HEK293 (cell line): ENCODE measurements around the gene DHFR.

Experiments
- CTCF ChIA-PET: fragments of 350-600 bp; formaldehyde crosslinking; extraction: SDS; loops from one replicate; lab custom pipeline; 2021; ENCODE audit warnings: antibody characterized with exemption; lab: Yijun Ruan, JAX
- POLR2A ChIA-PET: fragments of 300-600 bp; formaldehyde crosslinking; extraction: SDS; loops from one replicate; lab custom pipeline; 2020; ENCODE audit warnings: antibody characterized with exemption, inconsistent platforms; lab: Yijun Ruan, JAX
- H3K27ac ChIP-seq: fragments of 200-500 bp; sonication (Bioruptor generic); 2 replicates; pipeline ENCODE4 v1.5.1; 2014; ENCODE audit warnings: low read depth, low read length, control low read depth, inconsistent platforms; ENCODE audit errors: extremely low read depth
- H3K36me3 ChIP-seq, 2 experiments: fragments of 200-500 bp in 1 of 2; sonication (Bioruptor generic) in 1 of 2; 1 replicate in 1 of 2; 2 replicates in 1 of 2; pipeline ENCODE4 v1.5.1; 2014 to 2017; ENCODE audit warnings: inconsistent platforms in 2 of 2, low read length in 2 of 2; ENCODE audit not compliant: control insufficient read depth in 2 of 2, insufficient read depth in 1 of 2
- H3K4me1 ChIP-seq: fragments of 200-500 bp; sonication (Bioruptor generic); 2 replicates; pipeline ENCODE4 v1.5.1; 2014; ENCODE audit warnings: mild to moderate bottlenecking, low read length, inconsistent platforms; ENCODE audit not compliant: control insufficient read depth, insufficient read depth
- H3K4me3 ChIP-seq: 2 replicates; pipeline ENCODE4 v1.5.1; 2011; ENCODE audit warnings: low read depth, mild to moderate bottlenecking, control low read depth, low read length, moderate library complexity
- H3K9me3 ChIP-seq: fragments of 200-500 bp; sonication (Bioruptor generic); 2 replicates; pipeline ENCODE4 v1.5.1; 2014; ENCODE audit warnings: low read depth, low read length, inconsistent platforms; ENCODE audit not compliant: control insufficient read depth, insufficient read depth
- BCL11B ChIP-seq: fragments of 450-650 bp; formaldehyde crosslinking; IDR thresholded peaks from 2 replicates; pipeline ENCODE4 v1.5.1; 2016; ENCODE audit warnings: low read depth, missing biosample characterization, missing genetic modification characterization
- GFI1B ChIP-seq: fragments of 450-650 bp; formaldehyde crosslinking; IDR thresholded peaks from 2 replicates; pipeline ENCODE4 v1.5.1; 2016; ENCODE audit warnings: missing biosample characterization, missing genetic modification characterization
- GLI4 ChIP-seq: fragments of 450-650 bp; formaldehyde crosslinking; IDR thresholded peaks from 2 replicates; pipeline ENCODE4 v1.5.1; 2016; ENCODE audit warnings: missing biosample characterization, missing genetic modification characterization
- GLIS1 ChIP-seq: fragments of 450-650 bp; formaldehyde crosslinking; IDR thresholded peaks from 2 replicates; pipeline ENCODE4 v1.5.1; 2016; ENCODE audit warnings: missing biosample characterization, missing genetic modification characterization
- HOXD13 ChIP-seq: sonication (generic); formaldehyde crosslinking; IDR thresholded peaks from 2 replicates; pipeline ENCODE4 v1.8.0; 2022; ENCODE audit warnings: missing genetic modification reagents, borderline replicate concordance
- KLF17 ChIP-seq: fragments of 450-650 bp; formaldehyde crosslinking; IDR thresholded peaks from 2 replicates; pipeline ENCODE4 v1.5.1; 2016; ENCODE audit warnings: missing biosample characterization, missing genetic modification characterization
- PBX3 ChIP-seq: sonication (generic); formaldehyde crosslinking; IDR thresholded peaks from 2 replicates; pipeline ENCODE4 v1.8.1; 2022; ENCODE audit warnings: mild to moderate bottlenecking, moderate library complexity, missing genetic modification reagents
- ZBTB11 ChIP-seq: fragments of 450-650 bp; formaldehyde crosslinking; conservative IDR thresholded peaks from 2 replicates; pipeline ENCODE4 v1.5.1; 2016; ENCODE audit warnings: low read depth, missing biosample characterization, missing genetic modification characterization
- ZBTB17 ChIP-seq: fragments of 450-650 bp; formaldehyde crosslinking; IDR thresholded peaks from 2 replicates; pipeline ENCODE4 v1.5.1; 2016; ENCODE audit warnings: missing biosample characterization, missing genetic modification characterization
- ZBTB20 ChIP-seq: fragments of 450-650 bp; formaldehyde crosslinking; IDR thresholded peaks from 2 replicates; pipeline ENCODE4 v1.5.1; 2016; ENCODE audit warnings: missing biosample characterization, missing genetic modification characterization
- ZNF169 ChIP-seq: fragments of 450-650 bp; formaldehyde crosslinking; IDR thresholded peaks from 2 replicates; pipeline ENCODE4 v1.5.1; 2016; ENCODE audit warnings: missing biosample characterization, missing genetic modification characterization
- ZNF223 ChIP-seq: fragments of 450-650 bp; formaldehyde crosslinking; IDR thresholded peaks from 2 replicates; pipeline ENCODE4 v1.5.1; 2016; ENCODE audit warnings: missing biosample characterization, missing genetic modification characterization
- ZNF239 ChIP-seq: fragments of 450-650 bp; formaldehyde crosslinking; IDR thresholded peaks from 2 replicates; pipeline ENCODE4 v1.5.1; 2016; ENCODE audit warnings: missing biosample characterization, missing genetic modification characterization
- ZNF433 ChIP-seq: fragments of 450-650 bp; formaldehyde crosslinking; IDR thresholded peaks from 2 replicates; pipeline ENCODE4 v1.5.1; 2016; ENCODE audit warnings: missing biosample characterization, missing genetic modification characterization, low read depth
- ZNF473 ChIP-seq: fragments of 450-650 bp; formaldehyde crosslinking; IDR thresholded peaks from 2 replicates; pipeline ENCODE4 v1.5.1; 2017; ENCODE audit warnings: missing biosample characterization, missing genetic modification characterization
- ZNF701 ChIP-seq: fragments of 450-650 bp; formaldehyde crosslinking; IDR thresholded peaks from 2 replicates; pipeline ENCODE4 v1.5.1; 2016; ENCODE audit warnings: missing biosample characterization, missing genetic modification characterization
- ZNF785 ChIP-seq: fragments of 450-650 bp; formaldehyde crosslinking; IDR thresholded peaks from 2 replicates; pipeline ENCODE4 v1.5.1; 2016; ENCODE audit warnings: missing biosample characterization, missing genetic modification characterization
- ZXDB ChIP-seq: fragments of 450-650 bp; formaldehyde crosslinking; IDR thresholded peaks from 2 replicates; pipeline ENCODE4 v1.5.1; 2016; ENCODE audit warnings: missing biosample characterization, missing genetic modification characterization
- TF ChIP-seq, protein P1 (sequence below): fragments of 450-650 bp; formaldehyde crosslinking; IDR thresholded peaks from 2 replicates; pipeline ENCODE4 v1.5.1; 2016; ENCODE audit warnings: missing biosample characterization, missing genetic modification characterization
- TF ChIP-seq, protein P2 (sequence below): fragments of 450-650 bp; formaldehyde crosslinking; IDR thresholded peaks from 2 replicates; pipeline ENCODE4 v1.5.1; 2017; ENCODE audit warnings: missing biosample characterization, missing genetic modification characterization
- TF ChIP-seq, protein P3 (sequence below): fragments of 450-650 bp; formaldehyde crosslinking; IDR thresholded peaks from 2 replicates; pipeline ENCODE4 v1.5.1; 2016; ENCODE audit warnings: missing biosample characterization, missing genetic modification characterization

The DHFR gene

GRCh38 chr5:80619086-80619485 lies 35.7 kb downstream of the DHFR start:
- POLR2A ChIA-PET, result no interaction called here
- H3K36me3 ChIP-seq, result peaks cover 0 to 7% of the 10 kb centered on the region in 2 experiments; a peak in 1 of 3 replicates
- TF ChIP-seq GFI1B (tag by site-specific recombination) (no peak), HOXD13 (CRISPR knock-in tag) (no peak), ZBTB17 (tag by site-specific recombination) (peak; percentile 32; the same call in 1 of the 2 replicates)
- H3K4me1 ChIP-seq, result no peaks in the 10 kb centered on the region
- no peak overlapping the region for H3K27ac ChIP-seq
- CTCF ChIA-PET, result no interaction called here
- no peaks in the 10 kb centered on the region for H3K9me3 ChIP-seq
- no peak overlapping the region for H3K4me3 ChIP-seq

GRCh38 chr5:80618438-80618837 lies 36.3 kb downstream of the DHFR start:
- CTCF ChIA-PET, result no interaction called here
- Histone ChIP-seq H3K4me1 (no peaks in the 10 kb centered on the region), H3K27ac (no peak overlapping the region), H3K4me3 (no peak overlapping the region), H3K36me3 (peaks cover 0 to 7% of the 10 kb centered on the region in 2 experiments; a peak in 1 of 3 replicates), H3K9me3 (no peaks in the 10 kb centered on the region)
- POLR2A ChIA-PET, result no interaction called here
- TF ChIP-seq ZNF433 (tag by site-specific recombination), result no peak
- TF ChIP-seq GLI4 (tag by site-specific recombination), result no peak
- TF ChIP-seq GLIS1, result no peak
- TF ChIP-seq ZNF701 (tag by site-specific recombination), result no peak
- TF ChIP-seq PBX3 (CRISPR knock-in tag), result no peak
- no peak for TF ChIP-seq ZBTB20
- no peak for TF ChIP-seq ZNF169 (tag by site-specific recombination)

DNA sequence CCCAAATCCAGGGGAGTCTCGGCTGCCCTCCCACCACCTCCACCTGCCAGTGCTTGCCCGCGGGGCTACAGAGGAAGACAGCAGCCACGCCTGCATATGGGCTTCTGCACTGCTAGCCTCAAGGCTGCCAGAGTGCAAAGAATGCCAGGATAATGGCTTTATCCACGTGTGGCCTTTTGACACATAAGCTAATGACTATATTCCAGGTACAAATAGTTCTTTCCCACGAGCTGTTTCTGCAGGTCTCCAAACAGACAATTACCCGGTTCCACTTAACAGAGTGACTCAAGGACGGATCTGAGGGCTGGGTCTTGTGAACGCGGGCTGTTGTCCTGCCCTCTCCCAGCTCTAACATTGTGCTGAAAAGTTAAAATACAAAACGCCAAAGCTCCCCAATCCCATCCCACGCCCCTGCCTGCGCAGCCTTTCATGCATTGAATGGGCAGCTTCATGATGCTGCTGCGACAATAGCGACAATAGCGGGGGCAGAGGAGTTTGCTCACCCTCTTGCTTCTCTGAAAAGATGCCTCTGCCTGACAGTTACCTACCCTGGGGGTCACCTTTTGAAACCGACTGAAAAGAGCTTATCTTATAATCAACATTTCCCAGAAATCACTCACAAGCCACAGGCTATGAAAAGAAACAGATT lies 39.4 kb downstream of the DHFR start:
- peaks cover 0 to 5% of the 10 kb centered on the region in 2 experiments; a peak in 1 of 3 replicates for H3K36me3 ChIP-seq
- no peak overlapping the region for H3K27ac ChIP-seq
- no peaks in the 10 kb centered on the region for H3K4me1 ChIP-seq
- ChIA-PET CTCF (no interaction called here), POLR2A (no interaction called here)
- no peaks in the 10 kb centered on the region for H3K9me3 ChIP-seq
- no peak overlapping the region for H3K4me3 ChIP-seq
- TF ChIP-seq BCL11B (tag by site-specific recombination) (no peak), ZBTB11 (tag by site-specific recombination) (no peak), ZNF785 (tag by site-specific recombination) (no peak), ZXDB (tag by site-specific recombination) (no peak), ZNF223 (tag by site-specific recombination) (no peak), KLF17 (tag by site-specific recombination) (no peak), ZBTB20 (no peak), ZNF239 (no peak), ZNF473 (tag by site-specific recombination) (no peak)
- TF ChIP-seq, protein P1, sequence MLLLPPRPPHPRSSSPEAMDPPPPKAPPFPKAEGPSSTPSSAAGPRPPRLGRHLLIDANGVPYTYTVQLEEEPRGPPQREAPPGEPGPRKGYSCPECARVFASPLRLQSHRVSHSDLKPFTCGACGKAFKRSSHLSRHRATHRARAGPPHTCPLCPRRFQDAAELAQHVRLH (tag by site-specific recombination), result no peak
- TF ChIP-seq, protein P2, sequence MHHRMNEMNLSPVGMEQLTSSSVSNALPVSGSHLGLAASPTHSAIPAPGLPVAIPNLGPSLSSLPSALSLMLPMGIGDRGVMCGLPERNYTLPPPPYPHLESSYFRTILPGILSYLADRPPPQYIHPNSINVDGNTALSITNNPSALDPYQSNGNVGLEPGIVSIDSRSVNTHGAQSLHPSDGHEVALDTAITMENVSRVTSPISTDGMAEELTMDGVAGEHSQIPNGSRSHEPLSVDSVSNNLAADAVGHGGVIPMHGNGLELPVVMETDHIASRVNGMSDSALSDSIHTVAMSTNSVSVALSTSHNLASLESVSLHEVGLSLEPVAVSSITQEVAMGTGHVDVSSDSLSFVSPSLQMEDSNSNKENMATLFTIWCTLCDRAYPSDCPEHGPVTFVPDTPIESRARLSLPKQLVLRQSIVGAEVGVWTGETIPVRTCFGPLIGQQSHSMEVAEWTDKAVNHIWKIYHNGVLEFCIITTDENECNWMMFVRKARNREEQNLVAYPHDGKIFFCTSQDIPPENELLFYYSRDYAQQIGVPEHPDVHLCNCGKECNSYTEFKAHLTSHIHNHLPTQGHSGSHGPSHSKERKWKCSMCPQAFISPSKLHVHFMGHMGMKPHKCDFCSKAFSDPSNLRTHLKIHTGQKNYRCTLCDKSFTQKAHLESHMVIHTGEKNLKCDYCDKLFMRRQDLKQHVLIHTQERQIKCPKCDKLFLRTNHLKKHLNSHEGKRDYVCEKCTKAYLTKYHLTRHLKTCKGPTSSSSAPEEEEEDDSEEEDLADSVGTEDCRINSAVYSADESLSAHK (tag by site-specific recombination), result no peak
- TF ChIP-seq, protein P3, sequence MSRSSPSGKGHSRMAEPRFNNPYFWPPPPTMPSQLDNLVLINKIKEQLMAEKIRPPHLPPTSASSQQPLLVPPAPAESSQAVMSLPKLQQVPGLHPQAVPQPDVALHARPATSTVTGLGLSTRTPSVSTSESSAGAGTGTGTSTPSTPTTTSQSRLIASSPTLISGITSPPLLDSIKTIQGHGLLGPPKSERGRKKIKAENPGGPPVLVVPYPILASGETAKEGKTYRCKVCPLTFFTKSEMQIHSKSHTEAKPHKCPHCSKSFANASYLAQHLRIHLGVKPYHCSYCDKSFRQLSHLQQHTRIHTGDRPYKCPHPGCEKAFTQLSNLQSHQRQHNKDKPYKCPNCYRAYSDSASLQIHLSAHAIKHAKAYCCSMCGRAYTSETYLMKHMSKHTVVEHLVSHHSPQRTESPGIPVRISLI (tag by site-specific recombination), result no peak
